Measurements from ENCODE around the gene PSMD5.
A peak's percentile ranks its signal among the peaks of the same experiment; 100 is the strongest.

The PSMD5 gene

DNA sequence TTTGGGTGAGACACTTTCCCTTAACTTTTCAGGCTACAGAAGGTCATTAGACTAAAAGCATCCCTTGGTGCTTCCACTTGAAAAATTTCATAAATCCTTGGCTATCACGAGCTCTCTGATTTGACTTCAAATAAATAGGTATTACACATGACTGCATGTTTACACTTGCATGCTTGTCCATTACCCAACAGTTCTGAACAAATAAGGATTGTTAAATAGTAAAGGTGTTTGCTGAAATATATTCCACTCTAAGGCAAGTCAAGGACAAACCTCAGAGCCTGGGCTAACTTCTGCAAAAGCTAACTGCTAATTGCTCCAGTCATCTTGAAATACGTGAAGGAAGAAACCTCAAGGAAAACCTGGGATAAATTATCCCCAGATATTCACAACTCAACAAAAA, 64.0 kb downstream of the PSMD5 start:
- Histone ChIP-seq H3K4me1 (ENCODE audit: control insufficient read depth, insufficient read depth, low read length) (no peaks in the 10 kb centered on the region), H3K4me3 (ENCODE audit: low read depth, low read length) (no peak overlapping the region), H3K9me3 (ENCODE audit: control insufficient read depth, insufficient read depth, low read length) (no peaks in the 10 kb centered on the region), H3K9ac (ENCODE audit: low read depth, low read length) (no peak overlapping the region), H3K27ac (ENCODE audit: low read depth, low read length) (no peak overlapping the region), H3K27me3 (ENCODE audit: control insufficient read depth, insufficient read depth, low read length) (no peaks in the 10 kb centered on the region), H3K36me3 (ENCODE audit: control insufficient read depth, insufficient read depth, low read length) (peaks cover 64% of the 10 kb centered on the region)

DNA sequence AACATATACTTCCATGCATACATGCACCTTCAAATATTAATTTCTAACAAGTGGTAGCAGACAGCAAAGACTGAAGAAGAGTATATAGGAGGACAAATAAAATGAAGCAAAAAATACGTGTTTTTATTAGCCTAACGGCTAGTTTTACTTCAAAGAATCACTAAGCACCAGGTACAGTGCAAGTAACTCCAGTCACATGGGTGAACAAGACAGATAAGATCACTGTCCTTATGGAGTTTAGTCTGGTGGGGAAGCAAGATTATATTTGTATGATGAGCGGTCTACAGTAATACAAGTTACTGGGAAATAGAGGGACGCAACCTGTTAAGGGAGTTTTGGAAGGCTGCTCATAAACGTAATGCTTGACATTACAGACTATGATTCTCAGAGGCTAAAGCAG, 65.5 kb downstream of the PSMD5 start:
- Histone ChIP-seq H3K36me3 (ENCODE audit: control insufficient read depth, insufficient read depth, low read length) (peaks cover 74% of the 10 kb centered on the region), H3K4me3 (ENCODE audit: low read depth, low read length) (no peak overlapping the region), H3K9ac (ENCODE audit: low read depth, low read length) (no peak overlapping the region), H3K9me3 (ENCODE audit: control insufficient read depth, insufficient read depth, low read length) (no peaks in the 10 kb centered on the region), H3K27me3 (ENCODE audit: control insufficient read depth, insufficient read depth, low read length) (no peaks in the 10 kb centered on the region), H3K27ac (ENCODE audit: low read depth, low read length) (no peak overlapping the region), H3K4me1 (ENCODE audit: control insufficient read depth, insufficient read depth, low read length) (no peaks in the 10 kb centered on the region)

DNA sequence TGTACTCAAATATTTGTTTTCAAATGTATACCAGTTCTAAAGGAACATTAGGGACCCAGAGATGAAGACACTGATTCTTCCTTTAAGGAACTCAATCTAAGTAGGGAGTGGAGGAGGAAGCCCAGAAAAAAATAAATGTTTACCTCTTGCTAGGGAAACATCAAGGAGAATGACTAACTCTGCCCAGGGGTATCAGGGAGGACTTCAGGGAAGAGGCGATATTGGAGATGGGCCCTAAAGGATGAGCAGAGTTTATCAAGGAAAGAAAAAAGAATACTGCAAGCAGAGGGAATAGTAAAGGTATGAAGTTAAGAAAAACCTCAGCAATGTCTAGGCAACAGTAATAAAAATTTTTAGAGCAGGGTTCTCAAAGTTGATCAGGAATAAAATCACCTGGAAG, 65.9 kb downstream of the PSMD5 start:
- H3K9ac ChIP-seq (ENCODE audit: low read depth, low read length) = no peak overlapping the region
- no peaks in the 10 kb centered on the region for H3K4me1 ChIP-seq (ENCODE audit: control insufficient read depth, insufficient read depth, low read length)
- H3K4me3 ChIP-seq (ENCODE audit: low read depth, low read length) = no peak overlapping the region
- no peak overlapping the region for H3K27ac ChIP-seq (ENCODE audit: low read depth, low read length)
- H3K36me3 ChIP-seq (ENCODE audit: control insufficient read depth, insufficient read depth, low read length) = peaks cover 77% of the 10 kb centered on the region
- H3K27me3 ChIP-seq (ENCODE audit: control insufficient read depth, insufficient read depth, low read length) = no peaks in the 10 kb centered on the region
- no peaks in the 10 kb centered on the region for H3K9me3 ChIP-seq (ENCODE audit: control insufficient read depth, insufficient read depth, low read length)

DNA sequence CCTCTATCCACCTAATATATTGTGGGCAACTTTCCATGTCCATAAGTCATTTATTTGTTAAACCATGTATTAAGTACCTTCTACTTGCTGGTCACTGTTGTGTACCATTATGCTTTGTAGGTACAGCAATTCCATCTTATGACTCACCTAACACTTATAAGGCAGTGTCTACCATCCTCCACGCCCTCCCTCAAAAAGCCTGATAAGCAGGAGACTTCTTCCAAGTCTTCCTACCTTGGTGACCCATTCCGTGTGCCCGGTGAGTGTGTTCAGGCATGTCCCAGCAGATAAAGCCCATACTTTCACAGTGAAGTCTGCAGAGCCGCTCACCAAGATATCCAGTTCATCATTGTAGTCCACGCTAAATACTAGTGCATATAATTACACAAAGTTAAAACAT, 66.9 kb downstream of the PSMD5 start:
- Histone ChIP-seq H3K4me1 (ENCODE audit: control insufficient read depth, insufficient read depth, low read length) (no peaks in the 10 kb centered on the region), H3K27ac (ENCODE audit: low read depth, low read length) (no peak overlapping the region), H3K27me3 (ENCODE audit: control insufficient read depth, insufficient read depth, low read length) (no peaks in the 10 kb centered on the region), H3K9me3 (ENCODE audit: control insufficient read depth, insufficient read depth, low read length) (no peaks in the 10 kb centered on the region), H3K4me3 (ENCODE audit: low read depth, low read length) (no peak overlapping the region), H3K9ac (ENCODE audit: low read depth, low read length) (no peak overlapping the region), H3K36me3 (ENCODE audit: control insufficient read depth, insufficient read depth, low read length) (peaks cover 83% of the 10 kb centered on the region)

DNA sequence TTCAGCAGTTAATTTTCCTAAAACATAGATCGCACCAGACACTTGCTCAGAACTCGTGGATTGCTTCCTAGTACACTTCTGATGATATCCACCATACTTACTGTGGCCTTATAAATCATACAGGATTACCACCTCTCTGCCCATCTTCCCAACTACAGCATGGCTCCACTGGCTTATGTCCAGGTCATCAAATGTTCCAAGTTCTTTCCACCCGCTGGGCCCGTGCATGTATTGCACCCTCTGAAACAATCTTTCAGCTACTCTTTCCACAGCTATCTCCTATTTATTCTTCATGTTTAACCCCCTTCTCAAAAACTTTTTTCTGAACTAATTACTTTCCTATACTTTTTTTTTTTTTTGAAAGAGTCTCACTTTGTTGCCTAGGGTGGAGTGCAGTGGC, 68.0 kb downstream of the PSMD5 start:
- Histone ChIP-seq H3K4me3 (ENCODE audit: low read depth, low read length) (no peak overlapping the region), H3K36me3 (ENCODE audit: control insufficient read depth, insufficient read depth, low read length) (peaks cover 87% of the 10 kb centered on the region), H3K27me3 (ENCODE audit: control insufficient read depth, insufficient read depth, low read length) (no peaks in the 10 kb centered on the region), H3K9ac (ENCODE audit: low read depth, low read length) (no peak overlapping the region), H3K4me1 (ENCODE audit: control insufficient read depth, insufficient read depth, low read length) (no peaks in the 10 kb centered on the region), H3K27ac (ENCODE audit: low read depth, low read length) (no peak overlapping the region), H3K9me3 (ENCODE audit: control insufficient read depth, insufficient read depth, low read length) (no peaks in the 10 kb centered on the region)

DNA sequence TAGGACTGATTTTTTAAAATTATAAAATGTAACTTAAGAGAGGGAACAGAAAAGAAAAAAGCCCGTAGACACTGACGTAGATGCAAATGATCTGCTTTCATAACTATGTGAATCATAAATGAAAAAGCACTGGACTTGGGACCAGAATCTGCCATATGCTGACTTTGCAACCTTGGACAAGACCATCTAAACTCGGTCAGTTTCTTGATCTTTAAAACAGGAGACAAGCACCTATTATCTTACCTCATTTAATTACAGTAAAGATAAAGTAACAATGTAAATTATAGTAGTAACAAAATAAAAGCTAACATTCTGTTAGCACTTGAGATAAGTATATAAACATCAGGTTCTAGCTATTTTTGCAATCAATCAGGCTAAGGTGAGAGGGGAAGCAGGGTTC, 69.5 kb downstream of the PSMD5 start:
- Histone ChIP-seq H3K4me3 (ENCODE audit: low read depth, low read length) (no peak overlapping the region), H3K9ac (ENCODE audit: low read depth, low read length) (no peak overlapping the region), H3K9me3 (ENCODE audit: control insufficient read depth, insufficient read depth, low read length) (no peaks in the 10 kb centered on the region), H3K4me1 (ENCODE audit: control insufficient read depth, insufficient read depth, low read length) (peaks cover 10% of the 10 kb centered on the region), H3K27me3 (ENCODE audit: control insufficient read depth, insufficient read depth, low read length) (no peaks in the 10 kb centered on the region), H3K36me3 (ENCODE audit: control insufficient read depth, insufficient read depth, low read length) (peaks cover 90% of the 10 kb centered on the region), H3K27ac (ENCODE audit: low read depth, low read length) (no peak overlapping the region)

DNA sequence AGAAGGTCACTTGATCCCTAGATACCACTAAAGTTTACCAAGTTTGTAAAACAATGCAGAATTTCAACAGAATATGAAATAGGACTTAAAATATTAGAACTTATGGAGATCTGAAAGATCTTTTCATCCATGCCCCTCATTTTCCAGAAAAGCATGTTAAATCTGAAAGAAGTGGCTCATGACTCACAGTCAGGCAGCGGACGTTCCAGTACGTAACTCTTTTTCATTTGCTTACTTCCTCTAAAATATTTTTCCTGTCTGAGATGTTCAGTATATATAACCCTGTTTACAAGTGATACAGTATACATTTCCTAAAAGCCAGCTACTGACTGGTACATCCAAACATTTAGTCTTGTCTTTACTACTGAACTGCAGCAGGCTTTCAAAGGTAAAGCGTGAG, 71.8 kb downstream of the PSMD5 start:
- Histone ChIP-seq H3K4me3 (ENCODE audit: low read depth, low read length) (no peak overlapping the region), H3K27ac (ENCODE audit: low read depth, low read length) (no peak overlapping the region), H3K9ac (ENCODE audit: low read depth, low read length) (no peak overlapping the region), H3K27me3 (ENCODE audit: control insufficient read depth, insufficient read depth, low read length) (no peaks in the 10 kb centered on the region), H3K36me3 (ENCODE audit: control insufficient read depth, insufficient read depth, low read length) (peaks cover 88% of the 10 kb centered on the region), H3K9me3 (ENCODE audit: control insufficient read depth, insufficient read depth, low read length) (no peaks in the 10 kb centered on the region), H3K4me1 (ENCODE audit: control insufficient read depth, insufficient read depth, low read length) (peaks cover 16% of the 10 kb centered on the region)

DNA sequence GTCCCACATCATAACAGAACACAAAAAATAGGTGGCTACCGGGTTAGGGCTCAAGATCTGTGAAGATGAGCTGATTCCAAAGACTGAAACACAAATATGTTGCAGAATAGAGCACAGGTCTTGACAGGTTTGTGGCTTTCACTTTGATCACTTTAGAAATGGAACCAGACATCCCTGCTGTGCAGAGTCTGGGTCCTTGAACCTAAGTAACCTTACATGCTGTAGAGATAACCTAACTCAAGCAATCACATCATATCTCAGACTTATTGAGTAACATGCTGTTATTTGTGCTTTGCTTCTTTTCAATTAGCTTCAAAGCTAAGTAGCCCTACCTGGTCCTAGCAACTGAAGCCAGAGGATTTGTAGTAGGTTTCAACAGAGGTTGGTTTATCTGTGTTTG, 73.8 kb downstream of the PSMD5 start:
- no peaks in the 10 kb centered on the region for H3K27me3 ChIP-seq (ENCODE audit: control insufficient read depth, insufficient read depth, low read length)
- H3K27ac ChIP-seq (ENCODE audit: low read depth, low read length) = no peak overlapping the region
- no peaks in the 10 kb centered on the region for H3K9me3 ChIP-seq (ENCODE audit: control insufficient read depth, insufficient read depth, low read length)
- peaks cover 89% of the 10 kb centered on the region for H3K36me3 ChIP-seq (ENCODE audit: control insufficient read depth, insufficient read depth, low read length)
- no peak overlapping the region for H3K4me3 ChIP-seq (ENCODE audit: low read depth, low read length)
- no peak overlapping the region for H3K9ac ChIP-seq (ENCODE audit: low read depth, low read length)
- peaks cover 16% of the 10 kb centered on the region for H3K4me1 ChIP-seq (ENCODE audit: control insufficient read depth, insufficient read depth, low read length)

DNA sequence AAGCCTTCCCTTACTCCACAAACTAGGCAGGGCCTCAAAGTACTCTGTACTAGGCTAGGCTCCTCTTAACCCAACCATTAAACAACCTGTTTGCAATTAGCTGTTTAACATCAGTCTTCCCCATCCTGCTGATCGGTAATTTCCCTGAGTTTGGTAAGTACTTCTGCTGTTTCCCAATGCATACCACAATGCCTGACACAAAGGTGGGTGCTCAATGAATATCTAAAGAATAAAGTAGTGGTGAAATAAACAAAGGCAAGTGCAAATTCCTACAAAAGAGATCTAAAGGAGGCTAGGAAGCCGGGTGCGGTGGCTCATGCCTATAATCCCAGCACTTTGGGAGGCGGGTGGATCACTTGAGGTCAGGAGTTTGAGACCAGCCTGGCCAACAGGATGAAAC, 74.5 kb downstream of the PSMD5 start:
- H3K27ac ChIP-seq (ENCODE audit: low read depth, low read length) = peak overlapping the region; percentile 14
- no peaks in the 10 kb centered on the region for H3K9me3 ChIP-seq (ENCODE audit: control insufficient read depth, insufficient read depth, low read length)
- no peaks in the 10 kb centered on the region for H3K27me3 ChIP-seq (ENCODE audit: control insufficient read depth, insufficient read depth, low read length)
- H3K4me3 ChIP-seq (ENCODE audit: low read depth, low read length) = no peak overlapping the region
- H3K36me3 ChIP-seq (ENCODE audit: control insufficient read depth, insufficient read depth, low read length) = peaks cover 90% of the 10 kb centered on the region
- H3K9ac ChIP-seq (ENCODE audit: low read depth, low read length) = no peak overlapping the region
- peaks cover 16% of the 10 kb centered on the region for H3K4me1 ChIP-seq (ENCODE audit: control insufficient read depth, insufficient read depth, low read length)

DNA sequence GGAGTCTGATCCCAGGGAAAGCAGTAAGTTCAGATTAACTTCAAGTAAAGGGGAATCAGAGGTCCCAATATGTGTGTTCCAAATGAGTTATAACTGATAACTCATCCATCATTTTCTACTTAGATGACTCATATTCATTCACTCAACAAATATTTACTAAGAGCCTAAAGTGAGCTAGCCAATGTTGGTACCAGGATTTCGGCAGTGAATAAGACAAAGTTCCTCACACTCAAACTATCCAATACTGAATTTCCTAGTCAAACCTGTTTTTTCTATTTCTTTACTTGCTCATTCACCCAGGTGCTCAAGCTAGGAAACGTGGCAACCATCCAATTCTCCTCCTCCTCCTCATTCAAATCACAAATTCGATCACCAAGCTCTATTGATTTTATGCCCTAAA, 75.3 kb downstream of the PSMD5 start:
- Histone ChIP-seq H3K36me3 (ENCODE audit: control insufficient read depth, insufficient read depth, low read length) (peaks cover 90% of the 10 kb centered on the region), H3K4me1 (ENCODE audit: control insufficient read depth, insufficient read depth, low read length) (peaks cover 16% of the 10 kb centered on the region), H3K4me3 (ENCODE audit: low read depth, low read length) (no peak overlapping the region), H3K27ac (ENCODE audit: low read depth, low read length) (no peak overlapping the region), H3K9me3 (ENCODE audit: control insufficient read depth, insufficient read depth, low read length) (no peaks in the 10 kb centered on the region), H3K27me3 (ENCODE audit: control insufficient read depth, insufficient read depth, low read length) (no peaks in the 10 kb centered on the region), H3K9ac (ENCODE audit: low read depth, low read length) (no peak overlapping the region)
